T-helper 9 cell (primary cell): ENCODE results near the gene HOXD11.

ENCODE experiments used
- DNase-seq: peaks from one replicate; pipeline ENCODE4 v3.0.0-alpha.2; 2020
- total RNA-seq, 2 donors: gene quantifications; one replicate each; lab custom pipeline; 2026; lab: John Stamatoyannopoulos, UW

Gene HOXD11
- 0 reads per million in 2 donors for total RNA-seq

GRCh38 chr2:176106581-176107539 is at the start of gene HOXD11:
HOXD11 (plus strand) TSS chr2:176107280; CDS start chr2:176107356, 76 bp downstream.
- no peak for DNase-seq

GRCh38 chr2:176063958-176064357 is 43.1 kb upstream of the HOXD11 start:
- no peak for DNase-seq

GRCh38 chr2:176066645-176067588 is 40.2 kb upstream of the HOXD11 start:
- DNase-seq = no peak

GRCh38 chr2:176067589-176068418 is 39.3 kb upstream of the HOXD11 start:
- DNase-seq = no peak

- no peak for DNase-seq
Measured at GRCh38 chr2:176068419-176068832, 38.7 kb upstream of the HOXD11 start.

GRCh38 chr2:176071330-176072291 is 35.5 kb upstream of the HOXD11 start:
- no peak for DNase-seq

- no peak for DNase-seq
Measured at GRCh38 chr2:176072292-176072669, 34.8 kb upstream of the HOXD11 start.

- no peak for DNase-seq
Measured at GRCh38 chr2:176072951-176073904, 33.9 kb upstream of the HOXD11 start.

- no peak for DNase-seq
Measured at GRCh38 chr2:176074919-176075425, 32.1 kb upstream of the HOXD11 start.

GRCh38 chr2:176075481-176075880 is 31.6 kb upstream of the HOXD11 start:
- DNase-seq = no peak

GRCh38 chr2:176076063-176076462 is 31.0 kb upstream of the HOXD11 start:
- DNase-seq = no peak

- no peak for DNase-seq
Measured at GRCh38 chr2:176076796-176077195, 30.3 kb upstream of the HOXD11 start.

- DNase-seq = no peak
Measured at GRCh38 chr2:176078541-176079284, 28.4 kb upstream of the HOXD11 start.

- no peak for DNase-seq
Measured at GRCh38 chr2:176079285-176079830, 27.7 kb upstream of the HOXD11 start.

GRCh38 chr2:176079831-176080539 is 27.1 kb upstream of the HOXD11 start:
- DNase-seq = no peak

GRCh38 chr2:176080540-176081375 is 26.3 kb upstream of the HOXD11 start:
- no peak for DNase-seq

GRCh38 chr2:176081376-176081836 is 25.7 kb upstream of the HOXD11 start:
- DNase-seq = no peak
